Endothelial cell of umbilical vein (primary cell): ENCODE measurements around the gene WNT8A. TPM values are rescaled to one million over a fixed set of nuclear protein-coding genes. Genes with fewer than 3 reads are reported as not detected.

ENCODE experiments used
- BruUV-seq: library from RNA; stranded (reverse); fragments of 400-500 nt; replicated peaks from 2 replicates; lab custom pipeline; 2021; lab: Mats Ljungman, UMichigan
- CTCF ChIA-PET: fragments of 300-600, 350-600 bp; sonication (Branson Sonifier 250); formaldehyde crosslinking; loops from one replicate; lab custom pipeline; 2021; ENCODE audit warnings: antibody characterized with exemption, inconsistent platforms; lab: Charles Lee
- POLR2A ChIA-PET: fragments of 300-600, 350-600 bp; sonication (Branson Sonifier 250); formaldehyde crosslinking; loops from one replicate; lab custom pipeline; 2021; ENCODE audit warnings: antibody characterized with exemption, inconsistent platforms; lab: Charles Lee
- DNase-seq: peaks from one replicate; pipeline ENCODE4 v3.0.0-alpha.2; 2011; ENCODE audit warnings: low read depth, low spot score
- FAIRE-seq: peaks from 2 replicates; lab custom pipeline; 2011; peaks lifted over from hg19 to GRCh38; lab: Jason Lieb, UNC
- H2AFZ ChIP-seq: 2 replicates; pipeline ENCODE4 v1.6.0; 2012; ENCODE audit warnings: low read depth, low read length, control low read depth, inconsistent platforms
- H3K27ac ChIP-seq: 2 replicates; pipeline ENCODE4 v1.5.1; 2011; ENCODE audit warnings: low read depth, mild to moderate bottlenecking, control low read depth, low read length, moderate library complexity; ENCODE audit not compliant: insufficient read depth
- H3K27me3 ChIP-seq, 2 experiments: 2 replicates each; pipeline versions ENCODE4 v1.6.0 to v1.6.1; 2011; ENCODE audit warnings: low read length in 2 of 2, mixed read lengths in 1 of 2; ENCODE audit not compliant: control insufficient read depth in 2 of 2, insufficient read depth in 2 of 2
- H3K36me3 ChIP-seq, 2 experiments: 2 replicates in 1 of 2; 3 replicates in 1 of 2; pipeline ENCODE4 v1.5.1; 2011; ENCODE audit warnings: low read length in 2 of 2, mild to moderate bottlenecking in 1 of 2, moderate library complexity in 1 of 2; ENCODE audit not compliant: control insufficient read depth in 2 of 2, insufficient read depth in 2 of 2; ENCODE audit errors: extremely low read depth in 1 of 2
- H3K4me1 ChIP-seq: 3 replicates; pipeline ENCODE4 v1.5.1; 2011; ENCODE audit warnings: mild to moderate bottlenecking, low read length; ENCODE audit not compliant: control insufficient read depth, insufficient read depth; ENCODE audit errors: extremely low read depth
- H3K4me2 ChIP-seq: 2 replicates; pipeline ENCODE4 v1.6.1; 2011; ENCODE audit warnings: low read length, control low read depth, mixed read lengths; ENCODE audit not compliant: insufficient read depth
- H3K4me3 ChIP-seq, 3 experiments: fragments of 200-600 bp in 1 of 3; sonication (generic), shearing (Covaris generic) in 1 of 3; replicated peaks in 1 of 3; 2 replicates each; pipeline ENCODE4 v1.5.1; 2011 to 2016; ENCODE audit warnings: control low read depth in 3 of 3, low read length in 3 of 3, mild to moderate bottlenecking in 2 of 3, inconsistent platforms in 1 of 3, low read depth in 1 of 3, moderate library complexity in 1 of 3; ENCODE audit not compliant: insufficient read depth in 1 of 3
- H3K79me2 ChIP-seq: 2 replicates; pipeline ENCODE4 v1.6.0; 2012; ENCODE audit warnings: low read length, inconsistent platforms; ENCODE audit not compliant: control insufficient read depth, insufficient read depth
- H3K9ac ChIP-seq: replicated peaks from 2 replicates; pipeline ENCODE3; 2011; ENCODE audit warnings: low read length, control low read depth; ENCODE audit not compliant: insufficient read depth; ENCODE audit errors: extremely low read depth
- H3K9me1 ChIP-seq: replicated peaks from 3 replicates; pipeline ENCODE4 v1.6.0; 2011; ENCODE audit warnings: mild to moderate bottlenecking, low read length; ENCODE audit not compliant: control insufficient read depth, insufficient read depth; ENCODE audit errors: extremely low read depth
- H3K9me3 ChIP-seq: replicated peaks from 2 replicates; pipeline ENCODE4 v1.5.1; 2012; ENCODE audit warnings: low read length, inconsistent platforms; ENCODE audit not compliant: control insufficient read depth, insufficient read depth
- H4K20me1 ChIP-seq: replicated peaks from 2 replicates; pipeline ENCODE3; 2011; ENCODE audit warnings: mild to moderate bottlenecking, low read length; ENCODE audit not compliant: control insufficient read depth, insufficient read depth; ENCODE audit errors: extremely low read depth
- CTCF ChIP-seq, 2 donors: IDR thresholded peaks; 1 replicate in 1 of 2; 2 replicates in 1 of 2; pipeline ENCODE4 v1.5.1; 2011; ENCODE audit warnings: low read length in 2 of 2, mild to moderate bottlenecking in 2 of 2, moderate library complexity in 2 of 2, control low read depth in 1 of 2, inconsistent platforms in 1 of 2, low read depth in 1 of 2; ENCODE audit not compliant: insufficient read depth in 1 of 2; ENCODE audit errors: extremely low read depth in 1 of 2
- EZH2 ChIP-seq: IDR thresholded peaks from 2 replicates; pipeline ENCODE4 v1.6.1; 2012; ENCODE audit warnings: borderline replicate concordance, low read depth, mild to moderate bottlenecking, moderate library complexity, low read length, inconsistent platforms; ENCODE audit not compliant: severe bottlenecking
- GATA2 ChIP-seq: IDR thresholded peaks from 2 replicates; pipeline ENCODE4 v1.7.0; 2011; ENCODE audit warnings: low read depth, mild to moderate bottlenecking, moderate library complexity, mixed read lengths, low read length; ENCODE audit not compliant: insufficient read length, insufficient read depth
- JUN ChIP-seq: IDR thresholded peaks from 2 replicates; pipeline ENCODE4 v1.6.1; 2011; ENCODE audit warnings: borderline replicate concordance, low read depth; ENCODE audit not compliant: insufficient read length, insufficient read depth
- POLR2A ChIP-seq: IDR thresholded peaks from 2 replicates; pipeline ENCODE4 v1.6.1; 2012; ENCODE audit warnings: low read depth, mild to moderate bottlenecking, control low read depth, low read length
- dilution Hi-C: fragments of 300-500 bp; cut with MboI; formaldehyde crosslinking; loops from one replicate; pipeline ENCODE4 v1.15.0; 2019; ENCODE audit warnings: low sequenced_read_pairs; ENCODE audit not compliant: extremely low pct_ligation_motif_present
- intact Hi-C: fragments of 100-400 bp; cut with micrococcal nuclease; formaldehyde crosslinking; loops from one replicate; pipeline ENCODE4 v1.10.0; 2022
- polyA plus RNA-seq, 4 experiments: library from polyadenylated mRNA; depleted of rRNA in 3 of 4; stranded (reverse) in 3 of 4; unstranded in 1 of 4; fragments of >200 nt; gene quantifications; 2 replicates each; pipeline versions ENCODE4 v1.2.1 to v1.2.3, GENCODE V29; 2011 to 2012; ENCODE audit warnings: missing spikeins in 1 of 4
- total RNA-seq: library from RNA; stranded (reverse); gene quantifications from 2 replicates; pipeline ENCODE4 v1.2.3, GENCODE V29; 2021

Gene WNT8A
- total and polyA plus RNA-seq, 2 donors (not counting 3 experiments of a cell fraction or from before 2014, with no cell fraction given), result not detected

- intact Hi-C loops, result no loop called here
- DNase-seq, result no peak
- H3K9ac ChIP-seq, result no peak overlapping the region
- no peak overlapping the region for H3K4me3 ChIP-seq
- H2AFZ ChIP-seq, result no peak overlapping the region
- BruUV-seq, result no TSS peak
- FAIRE-seq, result no peak
- POLR2A ChIA-PET, result no interaction called here
- H3K4me2 ChIP-seq, result no peak overlapping the region
- H3K79me2 ChIP-seq, result no peaks in the 10 kb centered on the region
- H4K20me1 ChIP-seq, result no peaks in the 10 kb centered on the region
- H3K27ac ChIP-seq, result no peak overlapping the region
- no peaks in the 10 kb centered on the region for H3K9me1 ChIP-seq
- no peak for TF ChIP-seq POLR2A
- TF ChIP-seq JUN, result no peak
- TF ChIP-seq EZH2, result no peak
- no peak for TF ChIP-seq GATA2
- no peak for TF ChIP-seq CTCF (IDR thresholded peaks at IDR 0.05; ENCODE audit: extremely low read depth in 1 of 2, insufficient read depth in 1 of 2, low read depth in 1 of 2, low read length in 2 of 2)
- peaks cover 8 to 9% of the 10 kb centered on the region in 2 experiments for H3K27me3 ChIP-seq
- H3K4me1 ChIP-seq, result no peaks in the 10 kb centered on the region
- H3K36me3 ChIP-seq, result no peaks in the 10 kb centered on the region
- dilution Hi-C loops, result no loop called here
- CTCF ChIA-PET, result interaction anchor here (0.6 to 2.5 kb wide), 3 partner anchors 14 to 27 kb away, joined by 3 to 10 read pairs (median 8); no protein-coding TSS in a partner anchor
- no peaks in the 10 kb centered on the region for H3K9me3 ChIP-seq
Observed at GRCh38 chr5:138102454-138103318, 18.9 kb downstream of the WNT8A start.
